ENCODE measurements around the gene PTGES3L. TPM values are rescaled to one million over a fixed set of nuclear protein-coding genes. Genes with fewer than 3 reads are reported as not detected.

PTGES3L gene
- total RNA-seq = under 1 TPM; 0.26 to 0.65 TPM
- 1 to 10 TPM; 1.7 to 3.6 (median 2.3) TPM for polyA plus RNA-seq (ENCODE audit: insufficient read length in 6 of 6)
- long read RNA-seq, donor 1, partial matches to known transcripts = 0 of 1 reads
- long read RNA-seq, donor 1, other reads (novel, unspliced or antisense) = 0 of 1 reads
- long read RNA-seq, donor 2 = 0 reads
- long read RNA-seq, donor 3 = 0 reads
- long read RNA-seq, donor 4 = 0 reads
- long read RNA-seq, donor 5 = 0 reads
- long read RNA-seq, donor 6 = 0 reads
- long read RNA-seq, donor 7, partial matches to known transcripts = 0 of 1 reads
- long read RNA-seq, donor 7, other reads (novel, unspliced or antisense) = 0 of 1 reads
- long read RNA-seq, donor 8 = 0 reads
- long read RNA-seq, donor 9 = 0 reads
- long read RNA-seq, donor 10, partial matches to known transcripts = 0 of 1 reads
- long read RNA-seq, donor 10, other reads (novel, unspliced or antisense) = 1 of 1 reads
- long read RNA-seq, donor 11 = 0 reads
- long read RNA-seq, donor 12 = 0 reads

GRCh38 chr17:42979511-42980273, at the start of gene PTGES3L:
Gene PTGES3L (minus strand): TSS chr17:42980080. CDS start chr17:42980053, 27 bp downstream.
- ATAC-seq (peak; percentile 30), DNase-seq (peak in 2 of 4 donors; percentile 44 to 52)
- Histone ChIP-seq H3K9me3 (no peaks in the 10 kb centered on the region), H3K4me3 (peak within 1 kb of the TSS; percentile 85 to 97), H3K4me1 (peaks cover 15 to 42% of the 10 kb centered on the region in 2 donors), H3K36me3 (peaks cover 0 to 1% of the 10 kb centered on the region in 2 donors), H3K27me3 (no peaks in the 10 kb centered on the region), H3K27ac (peak within 1 kb of the TSS; percentile 75 to 93)
- TF ChIP-seq CTCF (IDR thresholded peaks at IDR 0.05) = no peak
- intact Hi-C loops (cut with DNase I) = no loop called here

DNA sequence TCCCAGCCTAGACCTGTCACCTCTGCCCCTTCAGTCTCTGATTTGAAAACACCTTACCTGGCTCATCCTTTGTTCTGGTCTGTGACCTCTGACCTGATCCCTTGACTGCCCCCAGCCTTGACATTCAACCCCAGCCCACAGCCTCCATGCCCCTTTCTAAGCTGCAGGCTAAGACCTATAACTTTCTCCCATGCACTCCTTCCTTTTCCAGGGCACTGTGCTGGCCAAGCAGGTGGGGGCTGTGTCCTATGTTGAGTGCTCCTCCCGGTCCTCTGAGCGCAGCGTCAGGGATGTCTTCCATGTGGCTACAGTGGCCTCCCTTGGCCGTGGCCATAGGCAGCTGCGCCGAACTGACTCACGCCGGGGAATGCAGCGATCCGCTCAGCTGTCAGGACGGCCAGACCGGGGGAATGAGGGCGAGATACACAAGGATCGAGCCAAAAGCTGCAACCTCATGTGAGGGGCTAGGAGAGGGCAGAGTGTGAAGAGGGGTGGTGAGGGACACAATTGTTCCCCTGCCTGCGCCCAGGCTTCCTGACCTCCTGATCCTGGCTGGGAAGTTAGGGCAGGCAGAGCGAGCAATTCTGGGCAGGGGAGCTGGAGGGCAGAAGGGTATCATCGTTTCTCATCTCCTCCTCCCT, 48.5 kb upstream of the PTGES3L start:
- H3K27me3 ChIP-seq = no peaks in the 10 kb centered on the region
- no peak for DNase-seq
- no peaks in the 10 kb centered on the region for H3K36me3 ChIP-seq
- no peak for TF ChIP-seq CTCF (IDR thresholded peaks at IDR 0.05)
- no peak overlapping the region for H3K4me3 ChIP-seq
- intact Hi-C loops (cut with DNase I) = loop anchor here in 1 of 2 donors (10.0 kb wide), 1 partner anchor 286 kb away; no protein-coding TSS in a partner anchor
- ATAC-seq = no peak
- no peaks in the 10 kb centered on the region for H3K9me3 ChIP-seq
- peaks cover 0 to 16% of the 10 kb centered on the region in 2 donors for H3K4me1 ChIP-seq
- no peak overlapping the region for H3K27ac ChIP-seq

- H3K27me3 ChIP-seq = no peaks in the 10 kb centered on the region
- ATAC-seq (no peak), DNase-seq (no peak)
- H3K27ac ChIP-seq = no peak overlapping the region
- TF ChIP-seq CTCF (IDR thresholded peaks at IDR 0.05) = no peak
- no peak overlapping the region for H3K4me3 ChIP-seq
- intact Hi-C loops (cut with DNase I) = loop anchor here in 1 of 2 donors (10.0 kb wide), 1 partner anchor 287 kb away; no protein-coding TSS in a partner anchor
- H3K36me3 ChIP-seq = no peaks in the 10 kb centered on the region
- H3K9me3 ChIP-seq = no peaks in the 10 kb centered on the region
- peaks cover 0 to 26% of the 10 kb centered on the region in 2 donors for H3K4me1 ChIP-seq
These were observed 47.5 kb upstream of the PTGES3L start for GRCh38 chr17:43027091-43028032.

DNA sequence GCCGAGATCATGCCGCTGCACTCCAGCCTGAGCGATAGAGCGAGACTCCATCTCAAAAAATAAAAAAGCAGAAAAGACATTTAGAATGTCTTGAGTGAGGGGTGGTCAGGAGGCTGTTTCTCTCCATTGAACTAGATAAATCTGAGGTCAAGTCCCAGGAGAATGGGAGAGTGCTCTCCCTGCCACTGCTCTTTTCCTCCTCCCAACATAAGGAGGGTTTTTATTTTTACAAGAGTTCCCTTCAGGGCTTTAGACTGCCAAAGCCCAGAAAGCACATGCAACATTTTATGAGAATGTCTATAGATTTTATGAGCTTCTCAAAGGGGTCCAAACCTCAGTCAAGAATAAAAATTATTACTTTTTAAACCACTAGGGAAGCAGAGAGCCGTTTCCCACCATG, 46.7 kb upstream of the PTGES3L start:
- Histone ChIP-seq H3K9me3 (no peaks in the 10 kb centered on the region), H3K4me1 (peaks cover 0 to 28% of the 10 kb centered on the region in 2 donors), H3K4me3 (no peak overlapping the region), H3K36me3 (no peaks in the 10 kb centered on the region), H3K27me3 (no peaks in the 10 kb centered on the region), H3K27ac (no peak overlapping the region)
- ATAC-seq = no peak
- no peak for TF ChIP-seq CTCF (IDR thresholded peaks at IDR 0.05)
- intact Hi-C loops (cut with DNase I) = loop anchor here in 1 of 2 donors (10.0 kb wide), 1 partner anchor 288 kb away; no protein-coding TSS in a partner anchor
- DNase-seq = no peak

Measured in left lung (tissue), 14 donors.